Muscle layer of duodenum (tissue), 2 donors: ENCODE data around the gene ITSN1.

ENCODE experiments used
- H3K27ac ChIP-seq: one replicate; pipeline ENCODE4 v1.7.0; 2013; ENCODE audit warnings: mild to moderate bottlenecking, low read length
- H3K27me3 ChIP-seq: one replicate; pipeline ENCODE4 v1.7.0; 2013; ENCODE audit warnings: low read depth, mild to moderate bottlenecking, control low read depth, low read length
- H3K36me3 ChIP-seq, 2 donors: one replicate each; pipeline ENCODE4 v1.7.0; 2013; ENCODE audit warnings: low read length in 2 of 2, control low read depth in 1 of 2, mild to moderate bottlenecking in 1 of 2; ENCODE audit not compliant: insufficient read depth in 2 of 2, control insufficient read depth in 1 of 2
- H3K4me1 ChIP-seq, 2 donors: one replicate each; pipeline ENCODE4 v1.7.0; 2013; ENCODE audit warnings: low read length in 2 of 2, mild to moderate bottlenecking in 2 of 2, control low read depth in 1 of 2, moderate library complexity in 1 of 2; ENCODE audit not compliant: insufficient read depth in 2 of 2, control insufficient read depth in 1 of 2
- H3K4me3 ChIP-seq, 2 donors: one replicate each; pipeline ENCODE4 v1.7.0; 2013; ENCODE audit warnings: low read length in 2 of 2, low read depth in 1 of 2, mild to moderate bottlenecking in 1 of 2
- H3K9me3 ChIP-seq, 2 donors: one replicate each; pipeline ENCODE4 v1.7.0; 2013; ENCODE audit warnings: low read length in 2 of 2, control low read depth in 1 of 2, mild to moderate bottlenecking in 1 of 2; ENCODE audit not compliant: control insufficient read depth in 1 of 2
- donor health status: healthy.

ITSN1 gene

GRCh38 chr21:33817663-33818451 is 175.6 kb downstream of the ITSN1 start:
- Histone ChIP-seq H3K27ac (no peak overlapping the region), H3K27me3 (no peaks in the 10 kb centered on the region), H3K4me1 (no peaks in the 10 kb centered on the region), H3K4me3 (no peak overlapping the region), H3K36me3 (peaks cover 0 to 15% of the 10 kb centered on the region in 2 donors), H3K9me3 (no peaks in the 10 kb centered on the region)

- H3K4me1 ChIP-seq = no peaks in the 10 kb centered on the region
- H3K36me3 ChIP-seq = peaks cover 2 to 8% of the 10 kb centered on the region in 2 donors
Measured at GRCh38 chr21:33820230-33820770, 178.0 kb downstream of the ITSN1 start.

DNA sequence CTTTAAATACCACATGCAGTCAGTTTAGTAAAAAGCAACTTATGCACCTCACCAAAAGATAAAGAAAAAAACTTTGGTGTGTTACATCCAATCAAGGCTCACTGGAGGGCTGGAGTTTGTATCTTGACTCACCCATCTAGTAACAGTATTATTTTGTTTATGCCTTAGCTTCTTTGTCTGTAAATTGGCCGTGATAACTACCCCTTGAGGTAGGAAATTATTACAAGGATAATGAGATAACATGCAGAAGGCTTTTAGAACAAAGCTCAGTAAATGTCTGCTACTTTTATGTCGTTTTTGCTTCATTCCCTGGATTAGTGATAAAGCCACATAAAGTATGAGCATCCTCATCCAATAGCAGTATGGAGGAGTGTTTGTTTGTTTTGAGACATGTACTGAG is 178.5 kb downstream of the ITSN1 start:
- H3K9me3 ChIP-seq = no peaks in the 10 kb centered on the region
- H3K36me3 ChIP-seq = peaks cover 0 to 8% of the 10 kb centered on the region in 2 donors
- no peak overlapping the region for H3K4me3 ChIP-seq
- H3K4me1 ChIP-seq = no peaks in the 10 kb centered on the region
- no peak overlapping the region for H3K27ac ChIP-seq
- H3K27me3 ChIP-seq = no peaks in the 10 kb centered on the region

More at GRCh38 chr21:33820230-33820770, 178.0 kb downstream of the ITSN1 start:
- no peaks in the 10 kb centered on the region for H3K9me3 ChIP-seq
- H3K27me3 ChIP-seq = no peaks in the 10 kb centered on the region
- H3K4me3 ChIP-seq = no peak overlapping the region
- H3K27ac ChIP-seq = no peak overlapping the region

- Histone ChIP-seq H3K4me3 (no peak overlapping the region), H3K27ac (no peak overlapping the region), H3K36me3 (peaks cover 0 to 8% of the 10 kb centered on the region in 2 donors), H3K27me3 (no peaks in the 10 kb centered on the region), H3K4me1 (peaks cover 6 to 8% of the 10 kb centered on the region in 2 donors), H3K9me3 (no peaks in the 10 kb centered on the region)
Measured at GRCh38 chr21:33821503-33822322, 179.4 kb downstream of the ITSN1 start.

- no peaks in the 10 kb centered on the region for H3K9me3 ChIP-seq
- peak overlapping the region; percentile 11 for H3K27ac ChIP-seq
- no peaks in the 10 kb centered on the region for H3K27me3 ChIP-seq
- peaks cover 6 to 24% of the 10 kb centered on the region in 2 donors for H3K4me1 ChIP-seq
- H3K36me3 ChIP-seq = peaks cover 0 to 8% of the 10 kb centered on the region in 2 donors
- no peak overlapping the region for H3K4me3 ChIP-seq
Measured at GRCh38 chr21:33824156-33824941, 182.0 kb downstream of the ITSN1 start.

DNA sequence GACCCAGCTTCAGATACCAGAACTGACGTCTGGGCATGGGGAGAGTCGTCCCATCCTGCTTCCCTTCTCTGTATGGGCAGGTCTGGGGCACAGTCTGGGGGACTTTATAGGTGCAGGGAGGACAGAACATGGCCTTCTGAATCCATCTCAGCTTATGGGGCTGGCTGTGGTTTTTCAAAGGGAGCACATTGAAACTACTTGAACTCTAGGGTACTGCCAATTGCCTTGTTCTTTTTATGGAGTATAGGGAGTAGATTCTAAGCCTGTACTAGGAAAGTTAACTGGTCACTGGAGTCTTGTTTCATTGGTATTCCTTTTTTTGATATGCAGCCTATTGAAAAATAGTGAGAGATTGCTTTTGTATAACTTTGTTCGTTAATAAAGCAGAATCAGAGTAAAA is 183.1 kb downstream of the ITSN1 start:
- Histone ChIP-seq H3K9me3 (no peaks in the 10 kb centered on the region), H3K27ac (no peak overlapping the region), H3K4me1 (peaks cover 6 to 24% of the 10 kb centered on the region in 2 donors), H3K36me3 (peaks cover 7 to 16% of the 10 kb centered on the region in 2 donors), H3K27me3 (no peaks in the 10 kb centered on the region), H3K4me3 (no peak overlapping the region)

GRCh38 chr21:33825915-33826314 is 183.6 kb downstream of the ITSN1 start:
- H3K4me1 ChIP-seq = peaks cover 6 to 24% of the 10 kb centered on the region in 2 donors
- peak overlapping the region; percentile 35 for H3K27ac ChIP-seq
- peaks cover 9 to 17% of the 10 kb centered on the region in 2 donors for H3K36me3 ChIP-seq
- H3K27me3 ChIP-seq = no peaks in the 10 kb centered on the region
- no peak overlapping the region for H3K4me3 ChIP-seq
- no peaks in the 10 kb centered on the region for H3K9me3 ChIP-seq

DNA sequence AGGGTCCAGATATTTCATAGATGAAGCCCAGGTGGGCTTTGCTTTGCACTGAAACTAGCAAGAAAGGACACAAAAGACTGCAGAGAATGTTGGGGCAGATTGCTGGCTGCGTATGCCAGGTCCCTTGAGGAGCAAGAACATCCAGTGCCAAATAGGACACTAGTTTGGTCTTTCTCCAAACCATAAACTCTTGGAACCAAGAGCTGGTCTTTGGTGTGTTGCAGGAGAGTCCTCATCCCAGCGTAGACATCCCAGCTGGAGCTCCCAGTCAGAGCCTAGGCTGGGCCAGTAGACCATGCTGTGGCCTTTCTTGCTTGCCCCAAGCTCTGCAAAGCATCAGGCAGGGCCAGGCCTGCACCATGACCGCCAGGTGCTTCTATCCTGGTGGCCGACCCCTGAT is 185.8 kb downstream of the ITSN1 start:
- H3K27me3 ChIP-seq = no peaks in the 10 kb centered on the region
- H3K4me3 ChIP-seq = no peak overlapping the region
- H3K27ac ChIP-seq = no peak overlapping the region

GRCh38 chr21:33828577-33828976 is 186.3 kb downstream of the ITSN1 start:
- Histone ChIP-seq H3K9me3 (no peaks in the 10 kb centered on the region), H3K4me3 (no peak overlapping the region), H3K4me1 (peaks cover 6 to 24% of the 10 kb centered on the region in 2 donors), H3K36me3 (peaks cover 11 to 19% of the 10 kb centered on the region in 2 donors), H3K27ac (no peak overlapping the region), H3K27me3 (no peaks in the 10 kb centered on the region)

More for the DNA sequence above, 185.8 kb downstream of the ITSN1 start:
- Histone ChIP-seq H3K36me3 (peaks cover 11 to 23% of the 10 kb centered on the region in 2 donors), H3K9me3 (no peaks in the 10 kb centered on the region), H3K4me1 (peaks cover 6 to 24% of the 10 kb centered on the region in 2 donors)

- no peaks in the 10 kb centered on the region for H3K9me3 ChIP-seq
- no peaks in the 10 kb centered on the region for H3K27me3 ChIP-seq
- H3K36me3 ChIP-seq = peaks cover 15 to 17% of the 10 kb centered on the region in 2 donors
- peaks cover 6 to 24% of the 10 kb centered on the region in 2 donors for H3K4me1 ChIP-seq
- H3K27ac ChIP-seq = no peak overlapping the region
- H3K4me3 ChIP-seq = no peak overlapping the region
Measured at GRCh38 chr21:33829844-33830243, 187.5 kb downstream of the ITSN1 start.
